HepG2 (cell line): ENCODE data around the gene APCDD1L. TPM values are rescaled to one million over a fixed set of nuclear protein-coding genes. Genes with fewer than 3 reads are reported as not detected.
A peak's percentile ranks its signal among the peaks of the same experiment; 100 is the strongest.

Source experiments
- ESRRA ChIP-seq: sonication (generic); formaldehyde crosslinking; IDR thresholded peaks from 2 replicates; pipeline ENCODE4 v1.5.1; 2020; ENCODE audit warnings: mild to moderate bottlenecking, low read depth, missing genetic modification reagents
- FOXA1 ChIP-seq, 2 experiments: fragments of 450-650 bp in 1 of 2; sonication (generic) in 1 of 2; formaldehyde crosslinking in 1 of 2; IDR thresholded peaks; 2 replicates each; pipeline versions ENCODE4 v1.4.0 to v1.6.1; 2016 to 2020; ENCODE audit warnings: missing genetic modification reagents in 1 of 2
- GRHL1 ChIP-seq: sonication (generic); formaldehyde crosslinking; conservative IDR thresholded peaks from 2 replicates; pipeline ENCODE4 v1.8.0; 2022; ENCODE audit warnings: missing genetic modification reagents
- HOMEZ ChIP-seq: IDR thresholded peaks from 2 replicates; pipeline ENCODE4 v1.6.1; 2016; ENCODE audit warnings: low read depth
- MXD4 ChIP-seq: IDR thresholded peaks from 2 replicates; pipeline ENCODE4 v1.6.1; 2016; ENCODE audit warnings: mild to moderate bottlenecking, missing biosample characterization, missing genetic modification reagents
- MZF1 ChIP-seq: sonication (generic); formaldehyde crosslinking; IDR thresholded peaks from 2 replicates; pipeline ENCODE4 v1.8.1; 2023; ENCODE audit warnings: mild to moderate bottlenecking, missing genetic modification reagents, borderline replicate concordance
- NCOA1 ChIP-seq: sonication (generic); formaldehyde crosslinking; IDR thresholded peaks from 2 replicates; pipeline ENCODE4 v1.9.0; 2021; ENCODE audit warnings: missing genetic modification reagents
- PATZ1 ChIP-seq: sonication (generic); formaldehyde crosslinking; IDR thresholded peaks from 2 replicates; pipeline ENCODE4 v1.4.0; 2020; ENCODE audit warnings: missing genetic modification reagents
- RBM22 ChIP-seq: fragments of 200-400 bp; formaldehyde crosslinking; optimal IDR thresholded peaks from 2 replicates; pipeline ENCODE3; 2017; ENCODE audit warnings: mild to moderate bottlenecking, low read length, moderate library complexity
- SAP130 ChIP-seq: IDR thresholded peaks from 2 replicates; pipeline ENCODE4 v1.6.1; 2016; ENCODE audit warnings: low read depth
- SRY ChIP-seq: sonication (generic); formaldehyde crosslinking; IDR thresholded peaks from 2 replicates; pipeline ENCODE4 v1.8.0; 2022; ENCODE audit warnings: mild to moderate bottlenecking, missing genetic modification reagents
- TBX2 ChIP-seq: sonication (generic); formaldehyde crosslinking; IDR thresholded peaks from 2 replicates; pipeline ENCODE4 v1.5.0; 2020; ENCODE audit warnings: missing genetic modification reagents, mild to moderate bottlenecking, borderline replicate concordance
- UBTF ChIP-seq: sonication (generic); formaldehyde crosslinking; IDR thresholded peaks from 2 replicates; pipeline ENCODE4 v1.4.0; 2020; ENCODE audit warnings: mild to moderate bottlenecking, missing genetic modification reagents
- XBP1 ChIP-seq: sonication (generic); formaldehyde crosslinking; IDR thresholded peaks from 2 replicates; pipeline ENCODE4 v1.5.0; 2020; ENCODE audit warnings: missing genetic modification reagents
- XRCC5 ChIP-seq: fragments of 200-400 bp; formaldehyde crosslinking; optimal IDR thresholded peaks from 2 replicates; pipeline ENCODE3; 2017; ENCODE audit warnings: mild to moderate bottlenecking, low read length
- ZNF225 ChIP-seq: sonication (generic); formaldehyde crosslinking; IDR thresholded peaks from 2 replicates; pipeline ENCODE4 v1.4.0; 2020; ENCODE audit warnings: mild to moderate bottlenecking, missing genetic modification reagents
- ZNF232 ChIP-seq: sonication (generic); formaldehyde crosslinking; IDR thresholded peaks from 2 replicates; pipeline ENCODE4 v1.4.0; 2020; ENCODE audit warnings: missing genetic modification reagents, borderline replicate concordance
- ZNF362 ChIP-seq: sonication (generic); formaldehyde crosslinking; IDR thresholded peaks from 2 replicates; pipeline ENCODE4 v1.4.0; 2020; ENCODE audit warnings: missing genetic modification reagents, mild to moderate bottlenecking, borderline replicate concordance
- ZNF572 ChIP-seq: sonication (generic); formaldehyde crosslinking; IDR thresholded peaks from 2 replicates; pipeline ENCODE4 v1.5.1; 2020; ENCODE audit warnings: mild to moderate bottlenecking, missing genetic modification reagents
- ZNF790 ChIP-seq: sonication (generic); formaldehyde crosslinking; IDR thresholded peaks from 2 replicates; pipeline ENCODE4 v1.8.0; 2022; ENCODE audit warnings: missing genetic modification reagents, mild to moderate bottlenecking, borderline replicate concordance
- ZSCAN22 ChIP-seq: sonication (generic); formaldehyde crosslinking; IDR thresholded peaks from 2 replicates; pipeline ENCODE4 v1.4.0; 2020; ENCODE audit warnings: mild to moderate bottlenecking, missing genetic modification reagents
- polyA plus RNA-seq, 8 experiments: library from polyadenylated mRNA; depleted of rRNA in 3 of 8; stranded (reverse) in 7 of 8; unstranded in 1 of 8; fragments of >200 nt; fragmentation: Illumina TruSeq in 4 of 8; extraction: Trizol in 4 of 8; gene quantifications; 2 replicates each; pipeline versions ENCODE4 v1.2.1 to v1.2.3, GENCODE V29; 2011 to 2016; ENCODE audit warnings: low read depth in 4 of 8, missing spikeins in 1 of 8, mixed read lengths in 1 of 8; ENCODE audit not compliant: insufficient read depth in 1 of 8
- total RNA-seq, 5 experiments: library from RNA; depleted of rRNA; stranded (reverse); fragments of >200 nt; fragmentation: Illumina TruSeq; extraction: Trizol; gene quantifications; 2 replicates each; pipeline ENCODE4 v1.2.3, GENCODE V29; 2016; ENCODE audit warnings: low read depth in 1 of 5

Gene APCDD1L
- total and polyA plus RNA-seq, 2 of the 13 experiments (the other 11 are each of a cell fraction or from before 2014, with no cell fraction given) = not detected

GRCh38 chr20:58436868-58437645, 78.1 kb downstream of the APCDD1L start (continued):
- no peak for TF ChIP-seq ZNF232
- no peak for TF ChIP-seq UBTF (CRISPR knock-in tag)
- no peak for TF ChIP-seq ZNF790
- TF ChIP-seq MZF1 (CRISPR knock-in tag) = no peak
- no peak for TF ChIP-seq ZNF225
- TF ChIP-seq ZNF362 (CRISPR knock-in tag) = peak; percentile 76
- no peak for TF ChIP-seq ZNF572
- TF ChIP-seq NCOA1 (CRISPR knock-in tag) = no peak
- TF ChIP-seq TBX2 (CRISPR knock-in tag) = peak; percentile 29; the same call in 1 of the 2 replicates
- peak; percentile 49; the same call in 1 of the 2 replicates for TF ChIP-seq ESRRA (CRISPR knock-in tag)
- no peak for TF ChIP-seq XBP1 (CRISPR knock-in tag)
- TF ChIP-seq XRCC5 = no peak
- no peak for TF ChIP-seq PATZ1 (CRISPR knock-in tag)
- no peak for TF ChIP-seq FOXA1 (IDR thresholded peaks at IDR 0.05)
- TF ChIP-seq FOXA1 (CRISPR knock-in tag; IDR thresholded peaks at IDR 0.05) = no peak
- peak; percentile 15 for TF ChIP-seq RBM22
- peak; percentile 77; the same call in 1 of the 2 replicates for TF ChIP-seq HOMEZ (CRISPR knock-in tag)
- no peak for TF ChIP-seq MXD4 (CRISPR knock-in tag)
- no peak for TF ChIP-seq ZSCAN22 (CRISPR knock-in tag)
- no peak for TF ChIP-seq SRY (CRISPR knock-in tag)
- no peak for TF ChIP-seq GRHL1 (CRISPR knock-in tag)
- peak; percentile 67 for TF ChIP-seq SAP130 (CRISPR knock-in tag)
